Measurements from ENCODE around the gene DDX28.

GRCh38 chr16:68019167-68019680 is 3.8 kb downstream of the DDX28 start:
- TF ChIP-seq CTCF (IDR thresholded peaks at IDR 0.05; ENCODE audit: insufficient read depth, low read depth, low read length), result no peak
- TF ChIP-seq EZH2 (IDR thresholded peaks at IDR 0.05; ENCODE audit: insufficient read depth, low read length), result no peak
